SK-N-SH (cell line): ENCODE measurements around the gene COL2A1. TPM values are rescaled to one million over a fixed set of nuclear protein-coding genes. Genes with fewer than 3 reads are reported as not detected.

Experiments
- CTCF ChIA-PET: fragments of 300-600, 350-600 bp; formaldehyde crosslinking; extraction: SDS; loops from one replicate; lab custom pipeline; 2021; lab: Yijun Ruan, JAX
- POLR2A ChIA-PET: fragments of 350-600 bp; sonication (Branson Sonifier 250); formaldehyde crosslinking; extraction: SDS; loops from one replicate; lab custom pipeline; 2020; ENCODE audit warnings: antibody characterized with exemption, inconsistent platforms; lab: Yijun Ruan, JAX
- DNase-seq: peaks from one replicate; pipeline ENCODE4 v3.0.0; 2012
- H2AFZ ChIP-seq: fragments of 200-600 bp; sonication (generic); 2 replicates; pipeline ENCODE4 v1.8.1; 2016; ENCODE audit warnings: antibody characterized with exemption, mild to moderate bottlenecking, low read depth
- H3F3A ChIP-seq: fragments of 200-600 bp; sonication (generic); replicated peaks from 2 replicates; pipeline ENCODE3; 2016; ENCODE audit warnings: antibody characterized with exemption, mild to moderate bottlenecking; ENCODE audit not compliant: insufficient read depth
- H3K27ac ChIP-seq, 2 experiments: fragments of 200-500 bp in 1 of 2; fragments of 200-600 bp in 1 of 2; sonication (Bioruptor generic) in 1 of 2; sonication (generic), shearing (Covaris generic) in 1 of 2; 2 replicates each; pipeline versions ENCODE4 v1.5.1 to v1.6.1; 2014 to 2016; ENCODE audit warnings: low read depth in 2 of 2, inconsistent platforms in 1 of 2, low read length in 1 of 2, mild to moderate bottlenecking in 1 of 2, mixed read lengths in 1 of 2
- H3K27me3 ChIP-seq: fragments of 200-600 bp; sonication (generic), shearing (Covaris generic); 2 replicates; pipeline ENCODE4 v1.6.1; 2016; ENCODE audit warnings: mixed run types; ENCODE audit not compliant: insufficient read depth
- H3K36me3 ChIP-seq, 2 experiments: fragments of 200-500 bp in 1 of 2; fragments of 200-600 bp in 1 of 2; sonication (Bioruptor generic) in 1 of 2; sonication (generic) in 1 of 2; replicated peaks in 1 of 2; 2 replicates each; pipeline versions ENCODE3 to v1.5.1; 2014 to 2016; ENCODE audit warnings: low read length in 1 of 2, mild to moderate bottlenecking in 1 of 2; ENCODE audit not compliant: insufficient read depth in 2 of 2, control insufficient read depth in 1 of 2
- H3K4me1 ChIP-seq, 2 experiments: fragments of 200-500 bp in 1 of 2; fragments of 200-600 bp in 1 of 2; sonication (Bioruptor generic) in 1 of 2; sonication (generic), shearing (Covaris generic) in 1 of 2; 2 replicates each; pipeline versions ENCODE4 v1.5.1 to v1.6.1; 2014 to 2016; ENCODE audit warnings: low read depth in 1 of 2, low read length in 1 of 2, mixed run types in 1 of 2; ENCODE audit not compliant: insufficient read depth in 2 of 2, control insufficient read depth in 1 of 2
- H3K4me2 ChIP-seq: fragments of 200-600 bp; sonication (generic), shearing (Covaris generic); 2 replicates; pipeline ENCODE4 v1.6.1; 2017; ENCODE audit warnings: mixed run types
- H3K4me3 ChIP-seq, 2 experiments: fragments of 200-500 bp in 1 of 2; fragments of 200-600 bp in 1 of 2; sonication (Bioruptor generic) in 1 of 2; sonication (generic), shearing (Covaris generic) in 1 of 2; 2 replicates each; pipeline versions ENCODE4 v1.5.1 to v1.8.1; 2014 to 2016; ENCODE audit warnings: low read depth in 2 of 2, inconsistent platforms in 1 of 2, low read length in 1 of 2, mild to moderate bottlenecking in 1 of 2, mixed read lengths in 1 of 2, moderate library complexity in 1 of 2
- H3K79me2 ChIP-seq: fragments of 200-600 bp; sonication (generic); 2 replicates; pipeline ENCODE4 v1.8.1; 2017; ENCODE audit warnings: mild to moderate bottlenecking; ENCODE audit not compliant: insufficient read depth
- H3K9ac ChIP-seq: fragments of 200-600 bp; sonication (generic); 2 replicates; pipeline ENCODE4 v1.6.1; 2017; ENCODE audit warnings: mixed run types
- H3K9me2 ChIP-seq: fragments of 200-600 bp; sonication (generic); 2 replicates; pipeline ENCODE4 v1.6.1; 2017; ENCODE audit warnings: mixed run types
- H3K9me3 ChIP-seq: fragments of 200-600 bp; sonication (generic); 2 replicates; pipeline ENCODE4 v1.6.1; 2017; ENCODE audit warnings: mixed run types, mild to moderate bottlenecking, moderate library complexity
- H4K20me1 ChIP-seq: fragments of 200-600 bp; sonication (generic); 2 replicates; pipeline ENCODE4 v1.6.1; 2017; ENCODE audit warnings: mild to moderate bottlenecking, mixed run types; ENCODE audit not compliant: insufficient read depth
- CHD2 ChIP-seq: fragments of 150-350 bp; IDR thresholded peaks from 2 replicates; pipeline ENCODE4 v1.6.1; 2018; ENCODE audit warnings: low read length; ENCODE audit not compliant: partially characterized antibody
- CTCF ChIP-seq: fragments of 200-600 bp; sonication (generic); IDR thresholded peaks from 2 replicates; pipeline ENCODE4 v1.6.1; 2017; ENCODE audit warnings: antibody characterized with exemption, mild to moderate bottlenecking, moderate library complexity
- ELF1 ChIP-seq: IDR thresholded peaks from 2 replicates; pipeline ENCODE4 v1.4.0; 2012
- EP300 ChIP-seq, 2 experiments: IDR thresholded peaks; 2 replicates each; pipeline versions ENCODE4 v1.4.0 to v1.6.1; 2012; ENCODE audit warnings: borderline replicate concordance in 1 of 2, low read depth in 1 of 2, low read length in 1 of 2
- FOSL2 ChIP-seq: IDR thresholded peaks from 2 replicates; pipeline ENCODE4 v1.4.0; 2012; ENCODE audit warnings: low read depth, mild to moderate bottlenecking, moderate library complexity, borderline replicate concordance
- FOXM1 ChIP-seq: IDR thresholded peaks from 2 replicates; pipeline ENCODE4 v1.4.0; 2012; ENCODE audit warnings: low read depth, mild to moderate bottlenecking
- GABPA ChIP-seq: IDR thresholded peaks from 2 replicates; pipeline ENCODE4 v1.4.0; 2012; ENCODE audit warnings: low read depth, mild to moderate bottlenecking
- IRF3 ChIP-seq: fragments of 150-350 bp; IDR thresholded peaks from 2 replicates; pipeline ENCODE4 v1.6.1; 2016; ENCODE audit warnings: mild to moderate bottlenecking, low read depth, low read length
- MXI1 ChIP-seq: IDR thresholded peaks from 2 replicates; pipeline ENCODE4 v1.6.1; 2012; ENCODE audit warnings: mild to moderate bottlenecking, low read depth, low read length, improper control_type of control experiment
- NFIC ChIP-seq: IDR thresholded peaks from 2 replicates; pipeline ENCODE4 v1.4.0; 2012; ENCODE audit warnings: borderline replicate concordance
- NRF1 ChIP-seq: IDR thresholded peaks from 2 replicates; pipeline ENCODE4 v1.6.1; 2012; ENCODE audit warnings: low read depth, mild to moderate bottlenecking, low read length
- PBX3 ChIP-seq: IDR thresholded peaks from 2 replicates; pipeline ENCODE4; 2012
- POLR2AphosphoS5 ChIP-seq: IDR thresholded peaks from 2 replicates; pipeline ENCODE4 v1.6.1; 2012; ENCODE audit warnings: low read depth, low read length
- RAD21 ChIP-seq: IDR thresholded peaks from 2 replicates; pipeline ENCODE4 v1.6.1; 2012; ENCODE audit warnings: mild to moderate bottlenecking, low read length
- RCOR1 ChIP-seq: fragments of 150-350 bp; IDR thresholded peaks from 2 replicates; pipeline ENCODE4 v1.6.1; 2017; ENCODE audit warnings: antibody characterized with exemption, low read length
- RFX5 ChIP-seq: IDR thresholded peaks from 2 replicates; pipeline ENCODE4 v1.6.1; 2012; ENCODE audit warnings: mild to moderate bottlenecking, improper control_type of control experiment, low read length
- RXRA ChIP-seq: IDR thresholded peaks from 2 replicates; pipeline ENCODE4 v1.4.0; 2012; ENCODE audit warnings: low read depth, mild to moderate bottlenecking, borderline replicate concordance
- SMC3 ChIP-seq: IDR thresholded peaks from 2 replicates; pipeline ENCODE4 v1.6.1; 2012; ENCODE audit warnings: low read depth, low read length, improper control_type of control experiment
- TAF1 ChIP-seq: IDR thresholded peaks from 2 replicates; pipeline ENCODE4 v1.6.1; 2012; ENCODE audit warnings: low read depth, mild to moderate bottlenecking, low read length, moderate library complexity, borderline replicate concordance
- TCF12 ChIP-seq: IDR thresholded peaks from 2 replicates; pipeline ENCODE4 v1.4.0; 2012
- YY1 ChIP-seq: IDR thresholded peaks from 2 replicates; pipeline ENCODE4 v1.4.0; 2012; ENCODE audit warnings: low read depth, mild to moderate bottlenecking
- ZBTB33 ChIP-seq: IDR thresholded peaks from 2 replicates; pipeline ENCODE4 v1.4.0; 2012; ENCODE audit warnings: low read depth, borderline replicate concordance
- WGBS: methylation state at CpG from one replicate; pipeline ENCODE4 v1.1.6; 2017; ENCODE audit warnings: low lambda C conversion rate; 5-methylcytosine and 5-hydroxymethylcytosine counted together
- polyA plus RNA-seq, 3 experiments: library from polyadenylated mRNA; depleted of rRNA; stranded (reverse); fragments of >200 nt; gene quantifications; 2 replicates each; pipeline ENCODE4 v1.2.3, GENCODE V29; 2012

Gene COL2A1
- polyA plus RNA-seq, 1 of the 3 experiments (the other 2 are of a cell fraction): 0.02 TPM

- TF ChIP-seq IRF3 (no peak), EP300 (IDR thresholded peaks at IDR 0.05; ENCODE audit: borderline replicate concordance in 1 of 2, low read depth in 1 of 2, low read length in 1 of 2) (no peak), NFIC (no peak), MXI1 (no peak), FOXM1 (no peak), SMC3 (no peak), FOSL2 (no peak)
Measured at GRCh38 chr12:48045061-48045846, 41.0 kb upstream of the COL2A1 start (continued).

GRCh38 chr12:48044396-48044795, 40.1 kb upstream of the COL2A1 start:
- WGBS: over 99% methylated on average over 7 of the region's 7 CpGs
- Histone ChIP-seq H3K27me3 (no peaks in the 10 kb centered on the region), H3K79me2 (no peaks in the 10 kb centered on the region), H3K4me1 (no peaks in the 10 kb centered on the region), H3K27ac (no peak overlapping the region), H3K9ac (no peak overlapping the region), H2AFZ (no peak overlapping the region), H3K9me3 (no peaks in the 10 kb centered on the region), H3F3A (no peaks in the 10 kb centered on the region), H3K9me2 (no peaks in the 10 kb centered on the region), H3K36me3 (peaks cover 37 to 63% of the 10 kb centered on the region in 2 experiments), H3K4me3 (no peak overlapping the region), H4K20me1 (no peaks in the 10 kb centered on the region), H3K4me2 (no peak overlapping the region)
- TF ChIP-seq TAF1: no peak
- TF ChIP-seq GABPA: no peak
- TF ChIP-seq RFX5: no peak
- TF ChIP-seq FOXM1: no peak
- TF ChIP-seq PBX3: no peak
- no peak for TF ChIP-seq ELF1
- no peak for TF ChIP-seq RXRA
- TF ChIP-seq POLR2AphosphoS5: no peak
- TF ChIP-seq FOSL2: no peak
- TF ChIP-seq RCOR1: no peak
- no peak for TF ChIP-seq CHD2
- TF ChIP-seq NRF1: no peak
- TF ChIP-seq TCF12: no peak
- TF ChIP-seq SMC3: no peak
- no peak for TF ChIP-seq ZBTB33
- no peak for TF ChIP-seq CTCF
- no peak for TF ChIP-seq RAD21
- TF ChIP-seq YY1: no peak
- ChIA-PET POLR2A (no interaction called here), CTCF (interaction anchor here (1.3 kb wide), 1 partner anchor 16 kb away, joined by 3 read pairs; no protein-coding TSS in a partner anchor)
- DNase-seq: no peak
